K562 (cell line): ENCODE measurements around the gene PCDH12. TPM values are rescaled to one million over a fixed set of nuclear protein-coding genes. Genes with fewer than 3 reads are reported as not detected.

Source experiments
- ATF6 ChIP-seq: sonication (generic); formaldehyde crosslinking; IDR thresholded peaks from 2 replicates; pipeline ENCODE4 v1.4.0; 2020; ENCODE audit warnings: mild to moderate bottlenecking, missing genetic modification reagents
- CBX3 ChIP-seq, 2 experiments: IDR thresholded peaks; 1 replicate in 1 of 2; 2 replicates in 1 of 2; pipeline ENCODE4 v1.6.1; 2012; ENCODE audit warnings: inconsistent platforms in 2 of 2, low read length in 2 of 2, borderline replicate concordance in 1 of 2, control low read depth in 1 of 2
- CEBPZ ChIP-seq: fragments of 150-350 bp; IDR thresholded peaks from 2 replicates; pipeline ENCODE4 v1.6.1; 2014; ENCODE audit warnings: low read depth, mild to moderate bottlenecking, low read length, borderline replicate concordance
- CHD2 ChIP-seq: IDR thresholded peaks from 2 replicates; pipeline ENCODE4 v1.6.1; 2011; ENCODE audit warnings: low read depth, low read length
- GABPA ChIP-seq: fragments of 200-800 bp; sonication (Bioruptor generic); conservative IDR thresholded peaks from 2 replicates; pipeline ENCODE4 v1.6.1; 2016; ENCODE audit warnings: low read depth, missing genetic modification characterization, missing compliant biosample characterization
- GTF2E2 ChIP-seq: fragments of 200-800 bp; sonication (Bioruptor generic); IDR thresholded peaks from 2 replicates; pipeline ENCODE4 v1.6.1; 2016; ENCODE audit warnings: missing genetic modification characterization, missing compliant biosample characterization
- NCOR1 ChIP-seq: fragments of 450-650 bp; IDR thresholded peaks from 2 replicates; pipeline ENCODE4 v1.6.1; 2016; ENCODE audit warnings: mild to moderate bottlenecking, moderate library complexity
- NFIX ChIP-seq: fragments of 250-450 bp; sonication (Bioruptor Pico); IDR thresholded peaks from 2 replicates; pipeline ENCODE4 v1.4.0; 2020; ENCODE audit warnings: low read depth, mild to moderate bottlenecking, moderate library complexity
- POLR2A ChIP-seq: fragments of 450-650 bp; conservative IDR thresholded peaks from 2 replicates; pipeline ENCODE4 v1.6.1; 2016
- RBM25 ChIP-seq: fragments of 200-400 bp; formaldehyde crosslinking; IDR thresholded peaks from 2 replicates; pipeline ENCODE4 v1.6.1; 2018; ENCODE audit warnings: low read length, low read depth, moderate library complexity; ENCODE audit not compliant: severe bottlenecking
- SMARCE1 ChIP-seq: fragments of 450-650 bp; IDR thresholded peaks from 2 replicates; pipeline ENCODE4 v1.7.1; 2016; ENCODE audit warnings: mild to moderate bottlenecking
- TRIM24 ChIP-seq, 2 experiments: fragments of 450-650 bp; IDR thresholded peaks; 2 replicates each; pipeline ENCODE4 v1.6.1; 2016
- XRCC5 ChIP-seq: fragments of 200-400 bp; formaldehyde crosslinking; IDR thresholded peaks from 2 replicates; pipeline ENCODE4 v1.6.1; 2017; ENCODE audit warnings: low read depth, mild to moderate bottlenecking, low read length
- ZBTB1 ChIP-seq: sonication (generic); formaldehyde crosslinking; IDR thresholded peaks from 2 replicates; pipeline ENCODE4 v1.8.1; 2023; ENCODE audit warnings: missing genetic modification reagents, low read depth, mild to moderate bottlenecking, borderline replicate concordance
- ZBTB5 ChIP-seq: fragments of 450-650 bp; IDR thresholded peaks from 2 replicates; pipeline ENCODE4 v1.6.1; 2017; ENCODE audit warnings: antibody characterized with exemption
- ZC3H8 ChIP-seq: fragments of 450-650 bp; IDR thresholded peaks from 2 replicates; pipeline ENCODE4 v1.6.1; 2017
- ZFP36 ChIP-seq: fragments of 150-350 bp; IDR thresholded peaks from 2 replicates; pipeline ENCODE4 v1.6.1; 2018; ENCODE audit warnings: low read length, low read depth; ENCODE audit not compliant: partially characterized antibody
- ZNF239 ChIP-seq: fragments of 250-450 bp; sonication (Bioruptor Pico); IDR thresholded peaks from 2 replicates; pipeline ENCODE4 v1.4.0; 2020; ENCODE audit warnings: mild to moderate bottlenecking
- ZNF75A ChIP-seq: fragments of 450-650 bp; formaldehyde crosslinking; IDR thresholded peaks from 2 replicates; pipeline ENCODE4 v1.4.0; 2020; ENCODE audit warnings: mild to moderate bottlenecking
- polyA plus RNA-seq, 8 experiments: library from polyadenylated mRNA; depleted of rRNA in 4 of 8; stranded (reverse) in 5 of 8; unstranded in 3 of 8; fragments of >200 nt; fragmentation: Nextera tagmentation in 2 of 8; fragmentation: Illumina TruSeq in 1 of 8; extraction: Ambion mirVana in 2 of 8; extraction: Trizol in 1 of 8; gene quantifications; 2 replicates each; pipeline versions ENCODE4 v1.2.1 to v1.2.3, GENCODE V29; 2011 to 2014; ENCODE audit warnings: inconsistent platforms in 1 of 8, missing spikeins in 1 of 8
- total RNA-seq, 7 experiments: library from RNA; depleted of rRNA in 6 of 7; stranded (reverse); fragments of >200 nt in 6 of 7; fragmentation: Illumina TruSeq in 2 of 7; extraction: Trizol in 2 of 7; gene quantifications; 2 replicates each; pipeline versions ENCODE4 v1.2.1 to v1.2.3, GENCODE V29; 2011 to 2021; ENCODE audit warnings: low replicate concordance in 1 of 7

PCDH12 gene
- total and polyA plus RNA-seq, 9 of the 15 experiments (the other 6 are each of a cell fraction or from before 2014, with no cell fraction given), result 0.01 to 0.04 (median 0.01) TPM; not detected in 4

GRCh38 chr5:141968914-141969608, 11.1 kb upstream of the PCDH12 start, which contains the start of gene RNF14 (continued):
- TF ChIP-seq XRCC5, result no peak
- TF ChIP-seq TRIM24 (IDR thresholded peaks at IDR 0.05), result peak in 1 of 2 experiments; percentile 67; a peak in 2 of 4 replicates
- TF ChIP-seq CHD2, result no peak
- no peak for TF ChIP-seq ZBTB5
- TF ChIP-seq ZFP36, result no peak
- TF ChIP-seq ZNF239 (CRISPR knock-in tag), result no peak; the same call in 1 of the 2 replicates
- 0 out of 2 replicates have a peak, but pooled peaks have one; percentile 16 for TF ChIP-seq SMARCE1
- TF ChIP-seq ATF6, result 0 out of 2 replicates have a peak, but pooled peaks have one; percentile 93
- TF ChIP-seq NCOR1, result 0 out of 2 replicates have a peak, but pooled peaks have one; percentile 10
- TF ChIP-seq ZNF75A, result peak; percentile 58; the same call in 1 of the 2 replicates
- TF ChIP-seq RBM25, result no peak
- TF ChIP-seq CEBPZ, result no peak
- peak; percentile 84 for TF ChIP-seq GTF2E2 (tag)
- TF ChIP-seq GABPA (tag), result peak; percentile 90
- TF ChIP-seq POLR2A, result peak; percentile 98
- TF ChIP-seq NFIX (CRISPR knock-in tag), result no peak
- TF ChIP-seq CBX3 (IDR thresholded peaks at IDR 0.05; ENCODE audit: borderline replicate concordance in 1 of 2, low read length in 2 of 2), result 0 out of 3 replicates have a peak, but pooled peaks of 1 of the 2 experiments have one; percentile 43
- TF ChIP-seq ZBTB1, result peak; percentile 80; the same call in 1 of the 2 replicates
- no peak for TF ChIP-seq ZC3H8
